Natural killer cell (primary cell): ENCODE measurements around the gene CAMKK2. TPM values are rescaled to one million over a fixed set of nuclear protein-coding genes. Genes with fewer than 3 reads are reported as not detected.

ENCODE experiments used
- ATAC-seq, 3 donors: fragments of 150-1000 bp in 2 of 3; fragments of 200-7000 bp in 1 of 3; cut with Tn5 transposase; 1 replicate in 1 of 3; 2 replicates in 2 of 3; pipeline ENCODE4 v1.10.0; 2021; ENCODE audit warnings: mild to moderate bottlenecking in 2 of 3, moderate library complexity in 2 of 3
- DNase-seq, 2 donors: peaks; one replicate each; pipeline versions ENCODE4 v3.0.0 to v3.0.0-alpha.2; 2013 to 2021; ENCODE audit warnings: mixed read lengths in 1 of 2
- H3K27ac ChIP-seq: one replicate; pipeline ENCODE4 v1.5.1; 2013; ENCODE audit warnings: mild to moderate bottlenecking, low read length
- H3K27me3 ChIP-seq: one replicate; pipeline ENCODE4 v1.6.1; 2013; ENCODE audit warnings: low read length; ENCODE audit not compliant: control insufficient read depth, insufficient read depth
- H3K36me3 ChIP-seq: one replicate; pipeline ENCODE4 v1.6.1; 2013; ENCODE audit warnings: low read length; ENCODE audit not compliant: control insufficient read depth, insufficient read depth
- H3K4me1 ChIP-seq: one replicate; pipeline ENCODE4 v1.6.1; 2013; ENCODE audit warnings: low read length; ENCODE audit not compliant: control insufficient read depth, insufficient read depth
- H3K4me3 ChIP-seq: one replicate; pipeline ENCODE4 v1.5.1; 2013; ENCODE audit warnings: low read length
- H3K9me3 ChIP-seq: one replicate; pipeline ENCODE4 v1.6.1; 2013; ENCODE audit warnings: low read length; ENCODE audit not compliant: control insufficient read depth, insufficient read depth
- H3K27ac Mint-ChIP-seq, 2 donors: one replicate each; pipeline ENCODE4 v1.8.0; 2022; ENCODE audit warnings: mild to moderate bottlenecking in 2 of 2, mixed read lengths in 2 of 2, moderate library complexity in 1 of 2
- H3K27me3 Mint-ChIP-seq, 2 donors: one replicate each; pipeline ENCODE4 v1.8.0; 2022; ENCODE audit warnings: low read depth in 2 of 2, mixed read lengths in 2 of 2
- H3K36me3 Mint-ChIP-seq: one replicate; pipeline ENCODE4 v1.8.0; 2022; ENCODE audit warnings: mixed read lengths
- H3K4me1 Mint-ChIP-seq, 2 donors: one replicate each; pipeline ENCODE4 v1.8.0; 2022; ENCODE audit warnings: mixed read lengths in 2 of 2
- H3K4me3 Mint-ChIP-seq: one replicate; pipeline ENCODE4 v1.8.0; 2022; ENCODE audit warnings: mild to moderate bottlenecking, moderate library complexity, mixed read lengths
- H3K9me3 Mint-ChIP-seq, 2 donors: one replicate each; pipeline ENCODE4 v1.8.0; 2022; ENCODE audit warnings: mixed read lengths in 2 of 2
- CTCF ChIP-seq: fragments of 200-600 bp; IDR thresholded peaks from one replicate; pipeline ENCODE4 v1.8.0; 2022; ENCODE audit warnings: antibody characterized with exemption
- WGBS: methylation state at CpG from one replicate; pipeline ENCODE4 v1.1.7; 2013; ENCODE audit warnings: missing lambda C conversion rate; ENCODE audit not compliant: insufficient coverage; 5-methylcytosine and 5-hydroxymethylcytosine counted together
- intact Hi-C: fragments of 100-400 bp; cut with micrococcal nuclease; formaldehyde crosslinking; loops from one replicate; pipeline ENCODE4 v1.14.2; 2022
- total RNA-seq, 4 donors: library from RNA; stranded (reverse); fragments of 120-200 nt in 1 of 4; gene quantifications; one replicate each; pipeline versions ENCODE4 v1.2.3 to v1.2.4, GENCODE V29; 2013 to 2022

CAMKK2 gene
- total RNA-seq, 3 donors from 2014 or later (not counting 1 experiment from before 2014, with no cell fraction given): 19.6 to 27.4 (median 20.9) TPM

- Histone ChIP-seq H3K4me3 (no peak overlapping the region), H3K4me1 (no peaks in the 10 kb centered on the region), H3K9me3 (no peaks in the 10 kb centered on the region), H3K36me3 (peaks cover 83% of the 10 kb centered on the region), H3K27ac (no peak overlapping the region), H3K27me3 (no peaks in the 10 kb centered on the region)
- 97% methylated on average over 6 of the region's 6 CpGs for WGBS
- Mint-ChIP-seq H3K9me3 (no peaks in the 10 kb centered on the region), H3K4me3 (no peak overlapping the region), H3K36me3 (peaks cover 7% of the 10 kb centered on the region), H3K27ac (no peak overlapping the region), H3K4me1 (peaks cover 0 to 7% of the 10 kb centered on the region in 2 donors), H3K27me3 (no peaks in the 10 kb centered on the region)
- TF ChIP-seq CTCF: no peak
- no peak for DNase-seq
- intact Hi-C loops: loop anchor here (10.0 kb wide), 1 partner anchor 354 kb away; no protein-coding TSS in a partner anchor
- no peak for ATAC-seq
Observed at GRCh38 chr12:121331248-121331647, 34.7 kb upstream of the CAMKK2 start.

GRCh38 chr12:121330692-121331091 is 34.2 kb upstream of the CAMKK2 start:
- Histone ChIP-seq H3K4me3 (no peak overlapping the region), H3K27ac (no peak overlapping the region), H3K36me3 (peaks cover 86% of the 10 kb centered on the region), H3K4me1 (no peaks in the 10 kb centered on the region), H3K27me3 (no peaks in the 10 kb centered on the region), H3K9me3 (no peaks in the 10 kb centered on the region)
- Mint-ChIP-seq H3K27me3 (no peaks in the 10 kb centered on the region), H3K9me3 (no peaks in the 10 kb centered on the region), H3K27ac (no peak overlapping the region), H3K4me1 (peaks cover 0 to 7% of the 10 kb centered on the region in 2 donors), H3K4me3 (no peak overlapping the region), H3K36me3 (peaks cover 7% of the 10 kb centered on the region)
- no peak for DNase-seq
- TF ChIP-seq CTCF: no peak
- no peak for ATAC-seq
- intact Hi-C loops: loop anchor here (10.0 kb wide), 1 partner anchor 354 kb away; no protein-coding TSS in a partner anchor

GRCh38 chr12:121330195-121330594 is 33.7 kb upstream of the CAMKK2 start:
- DNase-seq (no peak), ATAC-seq (no peak)
- intact Hi-C loops: loop anchor here (10.0 kb wide), 1 partner anchor 355 kb away; no protein-coding TSS in a partner anchor
- no peaks in the 10 kb centered on the region for H3K27me3 Mint-ChIP-seq
- no peaks in the 10 kb centered on the region for H3K9me3 ChIP-seq
- H3K4me1 ChIP-seq: no peaks in the 10 kb centered on the region
- H3K27me3 ChIP-seq: no peaks in the 10 kb centered on the region
- 96% methylated on average over 4 of the region's 4 CpGs for WGBS
- peaks cover 84% of the 10 kb centered on the region for H3K36me3 ChIP-seq
- no peak overlapping the region for H3K4me3 Mint-ChIP-seq
- peaks cover 0 to 7% of the 10 kb centered on the region in 2 donors for H3K4me1 Mint-ChIP-seq
- H3K27ac Mint-ChIP-seq: no peak overlapping the region
- TF ChIP-seq CTCF: no peak
- H3K9me3 Mint-ChIP-seq: no peaks in the 10 kb centered on the region
- H3K4me3 ChIP-seq: no peak overlapping the region
- no peak overlapping the region for H3K27ac ChIP-seq
- H3K36me3 Mint-ChIP-seq: peaks cover 7% of the 10 kb centered on the region

- DNase-seq (no peak), ATAC-seq (no peak)
- no peaks in the 10 kb centered on the region for H3K9me3 ChIP-seq
- WGBS: 95% methylated on average over 4 of the region's 4 CpGs
- no peak overlapping the region for H3K4me3 ChIP-seq
- no peaks in the 10 kb centered on the region for H3K4me1 ChIP-seq
- H3K36me3 ChIP-seq: peaks cover 87% of the 10 kb centered on the region
- Mint-ChIP-seq H3K27ac (no peak overlapping the region), H3K36me3 (peaks cover 7% of the 10 kb centered on the region), H3K9me3 (no peaks in the 10 kb centered on the region), H3K4me3 (no peak overlapping the region), H3K4me1 (no peaks in the 10 kb centered on the region), H3K27me3 (no peaks in the 10 kb centered on the region)
- intact Hi-C loops: no loop called here
- H3K27ac ChIP-seq: no peak overlapping the region
- TF ChIP-seq CTCF: no peak
- H3K27me3 ChIP-seq: no peaks in the 10 kb centered on the region
Observed at GRCh38 chr12:121328620-121329019, 32.1 kb upstream of the CAMKK2 start.
